GM12872 (cell line): ENCODE data around the gene C1QTNF12.
A peak's percentile ranks its signal among the peaks of the same experiment; 100 is the strongest.

Experiments
- CTCF ChIP-seq: IDR thresholded peaks from 3 replicates; pipeline ENCODE4 v1.5.1; 2011; ENCODE audit warnings: low read depth, mild to moderate bottlenecking, low read length, moderate library complexity; ENCODE audit not compliant: insufficient read depth

Gene C1QTNF12

GRCh38 chr1:1230656-1231399, 15.7 kb downstream of the C1QTNF12 start:
- TF ChIP-seq CTCF = peak; percentile 21; the same call in 1 of the 3 replicates

GRCh38 chr1:1229770-1230169, 16.8 kb downstream of the C1QTNF12 start:
- no peak for TF ChIP-seq CTCF

GRCh38 chr1:1228596-1229321, 17.8 kb downstream of the C1QTNF12 start:
- TF ChIP-seq CTCF = no peak

GRCh38 chr1:1228187-1228586, 18.3 kb downstream of the C1QTNF12 start:
- TF ChIP-seq CTCF = no peak

- TF ChIP-seq CTCF = no peak
Measured at GRCh38 chr1:1227386-1227785, 19.1 kb downstream of the C1QTNF12 start.

- TF ChIP-seq CTCF = no peak
Measured at GRCh38 chr1:1226566-1227362, 19.8 kb downstream of the C1QTNF12 start.

GRCh38 chr1:1225913-1226312, 20.6 kb downstream of the C1QTNF12 start:
- TF ChIP-seq CTCF = no peak
